K562 (cell line): Measurements from ENCODE around the gene NRCAM. TPM values are rescaled to one million over a fixed set of nuclear protein-coding genes. Genes with fewer than 3 reads are reported as not detected.

Source experiments
- KDM2B ChIP-seq: fragments of 250-450 bp; sonication (Bioruptor Pico); IDR thresholded peaks from 2 replicates; pipeline ENCODE4 v1.8.0; 2021; ENCODE audit warnings: mild to moderate bottlenecking, moderate library complexity
- KDM5B ChIP-seq: fragments of 200-600 bp; sonication (generic); IDR thresholded peaks from 2 replicates; pipeline ENCODE4 v1.6.1; 2012; ENCODE audit warnings: low read depth, mild to moderate bottlenecking, moderate library complexity, low read length, control low read depth, inconsistent platforms; ENCODE audit not compliant: insufficient replicate concordance
- NR2C2 ChIP-seq, 2 experiments: fragments of 200-800 bp in 1 of 2; sonication (Bioruptor generic) in 1 of 2; sonication (generic) in 1 of 2; formaldehyde crosslinking in 1 of 2; IDR thresholded peaks; 2 replicates each; pipeline versions ENCODE4 v1.6.1 to v1.8.0; 2016 to 2022; ENCODE audit warnings: mild to moderate bottlenecking in 1 of 2, missing compliant biosample characterization in 1 of 2, missing genetic modification characterization in 1 of 2, missing genetic modification reagents in 1 of 2
- YY1 ChIP-seq, 3 experiments: IDR thresholded peaks; 2 replicates each; pipeline ENCODE4 v1.6.1; 2011; ENCODE audit warnings: low read length in 2 of 3, mild to moderate bottlenecking in 2 of 3, moderate library complexity in 2 of 3, borderline replicate concordance in 1 of 3, control low read depth in 1 of 3, low read depth in 1 of 3; ENCODE audit not compliant: insufficient read depth in 3 of 3, insufficient replicate concordance in 2 of 3, control insufficient read depth in 1 of 3, insufficient read length in 1 of 3; ENCODE audit errors: extremely low read depth in 1 of 3
- ZKSCAN8 ChIP-seq: fragments of 200-800 bp; sonication (Bioruptor generic); IDR thresholded peaks from 2 replicates; pipeline ENCODE4 v1.6.1; 2016; ENCODE audit warnings: missing genetic modification characterization, missing compliant biosample characterization
- ZNF3 ChIP-seq: fragments of 250-450 bp; sonication (Bioruptor Pico); IDR thresholded peaks from 2 replicates; pipeline ENCODE4 v1.5.0; 2021; ENCODE audit warnings: mild to moderate bottlenecking, moderate library complexity
- ZNF436 ChIP-seq: fragments of 250-450, 450-650 bp; sonication (Bioruptor Pico); formaldehyde crosslinking; IDR thresholded peaks from 2 replicates; pipeline ENCODE4 v1.7.0; 2020; ENCODE audit warnings: mild to moderate bottlenecking
- ZNF707 ChIP-seq: fragments of 250-450 bp; sonication (Bioruptor Pico); conservative IDR thresholded peaks from 2 replicates; pipeline ENCODE4 v1.8.0; 2022; ENCODE audit warnings: inconsistent platforms, mild to moderate bottlenecking, moderate library complexity
- ZNF717 ChIP-seq: fragments of 250-450 bp; sonication (Bioruptor Pico); IDR thresholded peaks from 2 replicates; pipeline ENCODE4 v1.5.0; 2021
- ZNF830 ChIP-seq: fragments of 250-450 bp; sonication (Bioruptor Pico); IDR thresholded peaks from 2 replicates; pipeline ENCODE4 v1.5.0; 2021; ENCODE audit warnings: mild to moderate bottlenecking
- polyA plus RNA-seq, 8 experiments: library from polyadenylated mRNA; depleted of rRNA in 4 of 8; stranded (reverse) in 5 of 8; unstranded in 3 of 8; fragments of >200 nt; fragmentation: Nextera tagmentation in 2 of 8; fragmentation: Illumina TruSeq in 1 of 8; extraction: Ambion mirVana in 2 of 8; extraction: Trizol in 1 of 8; gene quantifications; 2 replicates each; pipeline versions ENCODE4 v1.2.1 to v1.2.3, GENCODE V29; 2011 to 2014; ENCODE audit warnings: inconsistent platforms in 1 of 8, missing spikeins in 1 of 8
- total RNA-seq, 7 experiments: library from RNA; depleted of rRNA in 6 of 7; stranded (reverse); fragments of >200 nt in 6 of 7; fragmentation: Illumina TruSeq in 2 of 7; extraction: Trizol in 2 of 7; gene quantifications; 2 replicates each; pipeline versions ENCODE4 v1.2.1 to v1.2.3, GENCODE V29; 2011 to 2021; ENCODE audit warnings: low replicate concordance in 1 of 7
- TF ChIP-seq, protein P1 (sequence below): fragments of 250-450 bp; sonication (Bioruptor Pico); IDR thresholded peaks from 2 replicates; pipeline ENCODE4 v1.4.0; 2020; ENCODE audit warnings: mild to moderate bottlenecking, moderate library complexity
- TF ChIP-seq, protein P2 (sequence below), 3 experiments: fragments of 200-800 bp in 1 of 3; fragments of 250-450 bp in 1 of 3; fragments of 450-650 bp in 1 of 3; sonication (Bioruptor Pico) in 1 of 3; sonication (Bioruptor generic) in 1 of 3; formaldehyde crosslinking in 1 of 3; IDR thresholded peaks; 2 replicates each; pipeline versions ENCODE4 v1.6.1 to v1.8.0; 2016 to 2022; ENCODE audit warnings: mild to moderate bottlenecking in 2 of 3, missing genetic modification characterization in 2 of 3, missing compliant biosample characterization in 1 of 3, moderate library complexity in 1 of 3
- TF ChIP-seq, protein P3 (sequence below): fragments of 450-650 bp; formaldehyde crosslinking; IDR thresholded peaks from 2 replicates; pipeline ENCODE4 v1.4.0; 2022; ENCODE audit warnings: mild to moderate bottlenecking, moderate library complexity
- TF ChIP-seq, protein P4 (sequence below): fragments of 450-650 bp; IDR thresholded peaks from 2 replicates; pipeline ENCODE4 v1.6.1; 2016; ENCODE audit warnings: antibody characterized with exemption

The NRCAM gene
- total and polyA plus RNA-seq, 9 of the 15 experiments (the other 6 are each of a cell fraction or from before 2014, with no cell fraction given), result 0.03 to 0.54 (median 0.12) TPM; not detected in 1

DNA sequence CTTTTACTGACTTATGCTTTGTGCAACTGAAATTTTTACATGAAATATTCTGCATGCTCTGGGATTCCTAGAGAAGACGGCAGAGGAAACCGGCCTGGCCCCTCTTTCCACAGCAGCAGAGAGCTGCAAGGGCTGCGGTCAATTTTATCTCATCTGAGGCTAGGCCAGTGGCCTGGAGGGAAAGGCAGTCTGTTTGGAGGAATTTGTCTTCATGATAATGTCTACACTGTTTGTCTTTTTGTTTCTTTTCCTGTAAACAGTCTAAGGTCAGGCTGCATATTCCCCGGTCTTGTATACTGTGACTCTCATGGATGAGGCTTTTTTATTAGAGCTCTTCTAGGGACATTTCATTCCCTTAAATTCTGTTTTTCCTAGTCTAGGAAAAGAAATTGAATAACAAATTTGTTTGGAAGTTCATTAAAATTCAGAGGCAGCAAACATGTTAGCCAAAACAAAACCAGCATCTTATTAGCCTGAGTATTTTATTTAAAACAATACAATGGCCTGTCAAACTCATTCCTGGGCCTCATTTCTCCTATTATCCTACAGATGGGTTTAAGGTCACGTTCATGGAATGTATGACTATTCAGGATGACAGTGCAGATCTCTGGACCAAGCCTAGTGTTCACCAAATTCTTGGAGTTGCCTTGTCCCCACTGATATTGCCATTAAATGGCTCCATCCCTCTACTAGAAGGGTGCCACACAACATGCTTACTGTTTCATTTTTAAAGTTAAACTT, 352.5 kb downstream of the NRCAM start (continued):
- TF ChIP-seq, protein P1, sequence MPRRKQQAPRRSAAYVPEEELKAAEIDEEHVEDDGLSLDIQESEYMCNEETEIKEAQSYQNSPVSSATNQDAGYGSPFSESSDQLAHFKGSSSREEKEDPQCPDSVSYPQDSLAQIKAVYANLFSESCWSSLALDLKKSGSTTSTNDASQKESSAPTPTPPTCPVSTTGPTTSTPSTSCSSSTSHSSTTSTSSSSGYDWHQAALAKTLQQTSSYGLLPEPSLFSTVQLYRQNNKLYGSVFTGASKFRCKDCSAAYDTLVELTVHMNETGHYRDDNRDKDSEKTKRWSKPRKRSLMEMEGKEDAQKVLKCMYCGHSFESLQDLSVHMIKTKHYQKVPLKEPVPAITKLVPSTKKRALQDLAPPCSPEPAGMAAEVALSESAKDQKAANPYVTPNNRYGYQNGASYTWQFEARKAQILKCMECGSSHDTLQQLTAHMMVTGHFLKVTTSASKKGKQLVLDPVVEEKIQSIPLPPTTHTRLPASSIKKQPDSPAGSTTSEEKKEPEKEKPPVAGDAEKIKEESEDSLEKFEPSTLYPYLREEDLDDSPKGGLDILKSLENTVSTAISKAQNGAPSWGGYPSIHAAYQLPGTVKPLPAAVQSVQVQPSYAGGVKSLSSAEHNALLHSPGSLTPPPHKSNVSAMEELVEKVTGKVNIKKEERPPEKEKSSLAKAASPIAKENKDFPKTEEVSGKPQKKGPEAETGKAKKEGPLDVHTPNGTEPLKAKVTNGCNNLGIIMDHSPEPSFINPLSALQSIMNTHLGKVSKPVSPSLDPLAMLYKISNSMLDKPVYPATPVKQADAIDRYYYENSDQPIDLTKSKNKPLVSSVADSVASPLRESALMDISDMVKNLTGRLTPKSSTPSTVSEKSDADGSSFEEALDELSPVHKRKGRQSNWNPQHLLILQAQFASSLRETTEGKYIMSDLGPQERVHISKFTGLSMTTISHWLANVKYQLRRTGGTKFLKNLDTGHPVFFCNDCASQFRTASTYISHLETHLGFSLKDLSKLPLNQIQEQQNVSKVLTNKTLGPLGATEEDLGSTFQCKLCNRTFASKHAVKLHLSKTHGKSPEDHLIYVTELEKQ, result no peak
- TF ChIP-seq YY1 (IDR thresholded peaks at IDR 0.05; ENCODE audit: borderline replicate concordance in 1 of 3, control insufficient read depth in 1 of 3, extremely low read depth in 1 of 3, insufficient read depth in 3 of 3, insufficient read length in 1 of 3, insufficient replicate concordance in 2 of 3, low read depth in 1 of 3, low read length in 2 of 3) (no peak), ZNF830 (no peak), ZNF3 (no peak), ZNF717 (CRISPR knock-in tag) (no peak), ZNF707 (no peak), ZNF436 (CRISPR knock-in tag) (no peak), KDM2B (CRISPR knock-in tag) (no peak), KDM5B (no peak), ZKSCAN8 (CRISPR knock-in tag) (no peak), NR2C2 (CRISPR knock-in tag; IDR thresholded peaks at IDR 0.05) (no peak), NR2C2 (tag; IDR thresholded peaks at IDR 0.05) (peak; percentile 46; the same call in 1 of the 2 replicates)
- TF ChIP-seq, protein P2, sequence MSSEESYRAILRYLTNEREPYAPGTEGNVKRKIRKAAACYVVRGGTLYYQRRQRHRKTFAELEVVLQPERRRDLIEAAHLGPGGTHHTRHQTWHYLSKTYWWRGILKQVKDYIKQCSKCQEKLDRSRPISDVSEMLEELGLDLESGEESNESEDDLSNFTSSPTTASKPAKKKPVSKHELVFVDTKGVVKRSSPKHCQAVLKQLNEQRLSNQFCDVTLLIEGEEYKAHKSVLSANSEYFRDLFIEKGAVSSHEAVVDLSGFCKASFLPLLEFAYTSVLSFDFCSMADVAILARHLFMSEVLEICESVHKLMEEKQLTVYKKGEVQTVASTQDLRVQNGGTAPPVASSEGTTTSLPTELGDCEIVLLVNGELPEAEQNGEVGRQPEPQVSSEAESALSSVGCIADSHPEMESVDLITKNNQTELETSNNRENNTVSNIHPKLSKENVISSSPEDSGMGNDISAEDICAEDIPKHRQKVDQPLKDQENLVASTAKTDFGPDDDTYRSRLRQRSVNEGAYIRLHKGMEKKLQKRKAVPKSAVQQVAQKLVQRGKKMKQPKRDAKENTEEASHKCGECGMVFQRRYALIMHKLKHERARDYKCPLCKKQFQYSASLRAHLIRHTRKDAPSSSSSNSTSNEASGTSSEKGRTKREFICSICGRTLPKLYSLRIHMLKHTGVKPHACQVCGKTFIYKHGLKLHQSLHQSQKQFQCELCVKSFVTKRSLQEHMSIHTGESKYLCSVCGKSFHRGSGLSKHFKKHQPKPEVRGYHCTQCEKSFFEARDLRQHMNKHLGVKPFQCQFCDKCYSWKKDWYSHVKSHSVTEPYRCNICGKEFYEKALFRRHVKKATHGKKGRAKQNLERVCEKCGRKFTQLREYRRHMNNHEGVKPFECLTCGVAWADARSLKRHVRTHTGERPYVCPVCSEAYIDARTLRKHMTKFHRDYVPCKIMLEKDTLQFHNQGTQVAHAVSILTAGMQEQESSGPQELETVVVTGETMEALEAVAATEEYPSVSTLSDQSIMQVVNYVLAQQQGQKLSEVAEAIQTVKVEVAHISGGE (CRISPR knock-in tag; IDR thresholded peaks at IDR 0.05), result no peak
- TF ChIP-seq, protein P3, sequence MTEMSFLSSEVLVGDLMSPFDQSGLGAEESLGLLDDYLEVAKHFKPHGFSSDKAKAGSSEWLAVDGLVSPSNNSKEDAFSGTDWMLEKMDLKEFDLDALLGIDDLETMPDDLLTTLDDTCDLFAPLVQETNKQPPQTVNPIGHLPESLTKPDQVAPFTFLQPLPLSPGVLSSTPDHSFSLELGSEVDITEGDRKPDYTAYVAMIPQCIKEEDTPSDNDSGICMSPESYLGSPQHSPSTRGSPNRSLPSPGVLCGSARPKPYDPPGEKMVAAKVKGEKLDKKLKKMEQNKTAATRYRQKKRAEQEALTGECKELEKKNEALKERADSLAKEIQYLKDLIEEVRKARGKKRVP (CRISPR knock-in tag), result no peak
- TF ChIP-seq, protein P4, sequence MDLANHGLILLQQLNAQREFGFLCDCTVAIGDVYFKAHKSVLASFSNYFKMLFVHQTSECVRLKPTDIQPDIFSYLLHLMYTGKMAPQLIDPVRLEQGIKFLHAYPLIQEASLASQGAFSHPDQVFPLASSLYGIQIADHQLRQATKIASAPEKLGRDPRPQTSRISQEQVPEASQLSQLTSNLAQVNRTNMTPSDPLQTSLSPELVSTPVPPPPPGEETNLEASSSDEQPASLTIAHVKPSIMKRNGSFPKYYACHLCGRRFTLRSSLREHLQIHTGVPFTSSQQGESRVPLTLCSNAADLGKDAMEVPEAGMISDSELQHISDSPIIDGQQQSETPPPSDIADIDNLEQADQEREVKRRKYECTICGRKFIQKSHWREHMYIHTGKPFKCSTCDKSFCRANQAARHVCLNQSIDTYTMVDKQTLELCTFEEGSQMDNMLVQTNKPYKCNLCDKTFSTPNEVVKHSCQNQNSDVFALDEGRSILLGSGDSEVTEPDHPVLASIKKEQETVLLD, result no peak
